Neural cell (in vitro differentiated cells): ENCODE results near the gene MAP2K7. TPM values are rescaled to one million over a fixed set of nuclear protein-coding genes. Genes with fewer than 3 reads are reported as not detected.

Source experiments
- H2AFZ ChIP-seq: fragments of 200-600, 300-800 bp; sonication (generic), shearing (Covaris generic); 2 replicates; pipeline ENCODE4 v1.6.0; 2014; ENCODE audit warnings: low read depth, mild to moderate bottlenecking, antibody characterized with exemption, low read length, moderate library complexity
- H3F3A ChIP-seq: fragments of 200-600 bp; shearing (Covaris generic); 2 replicates; pipeline ENCODE4 v1.6.1; 2016; ENCODE audit warnings: mild to moderate bottlenecking, moderate library complexity, mixed read lengths, antibody characterized with exemption, low read length; ENCODE audit not compliant: insufficient read depth, poor library complexity, severe bottlenecking
- H3K27ac ChIP-seq: fragments of 200-600, 300-800 bp; sonication (generic), shearing (Covaris generic); 2 replicates; pipeline ENCODE4 v1.5.1; 2014; ENCODE audit warnings: mild to moderate bottlenecking, low read length, moderate library complexity
- H3K27me3 ChIP-seq: fragments of 300-800, 200-600 bp; sonication (generic), shearing (Covaris generic); 2 replicates; pipeline ENCODE4 v1.6.0; 2014; ENCODE audit warnings: mild to moderate bottlenecking, low read depth, low read length, moderate library complexity; ENCODE audit not compliant: insufficient read depth
- H3K36me3 ChIP-seq: fragments of 300-800, 200-600 bp; sonication (generic), shearing (Covaris generic); 2 replicates; pipeline ENCODE4 v1.5.1; 2014; ENCODE audit warnings: mild to moderate bottlenecking, antibody characterized with exemption, low read length, moderate library complexity; ENCODE audit not compliant: insufficient read depth
- H3K4me2 ChIP-seq: fragments of 300-800, 200-600 bp; sonication (generic), shearing (Covaris generic); 2 replicates; pipeline ENCODE4 v1.6.0; 2014; ENCODE audit warnings: mild to moderate bottlenecking, low read length
- H3K4me3 ChIP-seq: fragments of 300-800, 200-600 bp; sonication (generic), shearing (Covaris generic); 2 replicates; pipeline ENCODE4 v1.5.1; 2014; ENCODE audit warnings: mild to moderate bottlenecking, low read length, moderate library complexity
- H3K79me2 ChIP-seq: fragments of 200-600 bp; shearing (Covaris generic); replicated peaks from 2 replicates; pipeline ENCODE4 v1.6.0; 2014; ENCODE audit warnings: mild to moderate bottlenecking, low read length, moderate library complexity; ENCODE audit not compliant: insufficient read depth
- H3K9ac ChIP-seq: fragments of 300-800, 200-600 bp; sonication (generic), shearing (Covaris generic); 2 replicates; pipeline ENCODE4 v1.6.1; 2016; ENCODE audit warnings: mild to moderate bottlenecking, low read length, mixed read lengths
- H3K9me2 ChIP-seq: fragments of 200-600 bp; shearing (Covaris generic); 2 replicates; pipeline ENCODE4 v1.6.1; 2016; ENCODE audit warnings: mild to moderate bottlenecking, low read length, mixed read lengths; ENCODE audit not compliant: insufficient read depth
- H3K9me3 ChIP-seq: fragments of 200-600, 300-800 bp; sonication (generic), shearing (Covaris generic); 2 replicates; pipeline ENCODE4 v1.6.1; 2016; ENCODE audit warnings: mild to moderate bottlenecking, mixed run types, low read length, moderate library complexity, mixed read lengths
- H4K20me1 ChIP-seq: fragments of 200-600 bp; shearing (Covaris generic); 2 replicates; pipeline ENCODE4 v1.6.1; 2016; ENCODE audit warnings: mild to moderate bottlenecking, mixed run types; ENCODE audit not compliant: insufficient read depth
- EP300 ChIP-seq: fragments of 450-650 bp; conservative IDR thresholded peaks from 2 replicates; pipeline ENCODE4 v1.6.1; 2014; ENCODE audit warnings: antibody characterized with exemption, mild to moderate bottlenecking, moderate library complexity; ENCODE audit not compliant: poor library complexity, severe bottlenecking
- EZH2 ChIP-seq: fragments of 200-600, 300-800 bp; shearing (Covaris generic), sonication (generic); IDR thresholded peaks from 2 replicates; pipeline ENCODE4 v1.6.1; 2014; ENCODE audit warnings: antibody characterized with exemption, low read length, borderline replicate concordance, mild to moderate bottlenecking; ENCODE audit not compliant: insufficient read depth, poor library complexity, severe bottlenecking
- MXI1 ChIP-seq: fragments of 450-650 bp; conservative IDR thresholded peaks from 2 replicates; pipeline ENCODE4 v1.6.1; 2014; ENCODE audit warnings: antibody characterized with exemption, mild to moderate bottlenecking; ENCODE audit not compliant: poor library complexity, severe bottlenecking
- POLR2AphosphoS5 ChIP-seq: IDR thresholded peaks from 2 replicates; pipeline ENCODE4 v1.6.1; 2012
- RAD21 ChIP-seq: fragments of 450-650 bp; conservative IDR thresholded peaks from 2 replicates; pipeline ENCODE4 v1.6.1; 2014; ENCODE audit warnings: antibody characterized with exemption, mild to moderate bottlenecking, moderate library complexity
- SMC3 ChIP-seq: fragments of 450-650 bp; conservative IDR thresholded peaks from 2 replicates; pipeline ENCODE4 v1.6.1; 2014; ENCODE audit warnings: antibody characterized with exemption, mild to moderate bottlenecking, moderate library complexity; ENCODE audit not compliant: poor library complexity
- TAF1 ChIP-seq: IDR thresholded peaks from 2 replicates; pipeline ENCODE4 v1.6.1; 2012; ENCODE audit warnings: low read depth
- polyA plus RNA-seq: library from polyadenylated mRNA; depleted of rRNA; stranded (reverse); fragments of >200 nt; gene quantifications from 2 replicates; pipeline ENCODE4 v1.2.3, GENCODE V29; 2014
- TF ChIP-seq, protein P1 (sequence below): IDR thresholded peaks from 2 replicates; pipeline ENCODE4 v1.6.1; 2012; ENCODE audit warnings: borderline replicate concordance
- TF ChIP-seq, protein P2 (sequence below): fragments of 450-650 bp; IDR thresholded peaks from 2 replicates; pipeline ENCODE4 v1.5.1; 2014; ENCODE audit warnings: antibody characterized with exemption, mild to moderate bottlenecking, moderate library complexity; ENCODE audit not compliant: poor library complexity, severe bottlenecking

The MAP2K7 gene
- polyA plus RNA-seq, 1 donor from 2014 or later: 9.2 TPM

DNA sequence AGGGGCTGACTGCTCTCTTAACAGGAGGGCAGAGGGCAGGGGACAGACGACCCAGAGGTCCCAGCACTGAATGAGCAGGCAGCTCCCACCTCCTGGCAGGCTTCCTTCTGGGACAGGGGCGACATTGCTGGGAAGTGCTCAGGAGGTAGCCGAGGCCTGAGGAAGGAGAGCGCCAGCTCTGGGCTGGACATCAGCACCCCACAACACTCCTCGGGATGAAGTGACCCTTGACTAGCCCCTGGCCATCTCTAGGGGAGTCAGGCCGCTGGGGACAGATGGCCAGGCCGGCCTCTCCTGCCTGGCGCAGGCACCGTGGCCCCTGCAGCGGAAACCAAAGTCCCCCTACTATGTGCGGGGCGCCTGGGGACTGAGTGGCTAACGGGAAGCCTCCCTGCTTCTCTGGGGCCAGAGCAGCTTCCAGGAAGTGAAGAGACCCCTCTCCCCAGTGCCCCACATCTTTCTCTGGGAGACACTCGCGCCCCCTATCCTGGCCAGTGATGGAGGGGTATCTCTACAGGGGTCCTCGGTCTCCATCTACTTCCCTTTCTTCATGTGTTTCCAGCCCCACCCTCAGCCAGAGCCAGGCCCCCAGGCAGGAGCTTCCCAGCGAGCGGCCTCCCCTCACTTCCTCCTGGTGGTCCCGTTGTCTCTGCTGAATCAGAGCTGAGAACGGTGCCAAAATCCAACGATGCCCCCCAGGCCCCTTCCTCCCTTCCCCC, 39.5 kb upstream of the MAP2K7 start:
- H3F3A ChIP-seq: no peaks in the 10 kb centered on the region
- no peak overlapping the region for H3K9ac ChIP-seq
- H3K9me3 ChIP-seq: no peaks in the 10 kb centered on the region
- H3K36me3 ChIP-seq: no peaks in the 10 kb centered on the region
- TF ChIP-seq, protein P1, sequence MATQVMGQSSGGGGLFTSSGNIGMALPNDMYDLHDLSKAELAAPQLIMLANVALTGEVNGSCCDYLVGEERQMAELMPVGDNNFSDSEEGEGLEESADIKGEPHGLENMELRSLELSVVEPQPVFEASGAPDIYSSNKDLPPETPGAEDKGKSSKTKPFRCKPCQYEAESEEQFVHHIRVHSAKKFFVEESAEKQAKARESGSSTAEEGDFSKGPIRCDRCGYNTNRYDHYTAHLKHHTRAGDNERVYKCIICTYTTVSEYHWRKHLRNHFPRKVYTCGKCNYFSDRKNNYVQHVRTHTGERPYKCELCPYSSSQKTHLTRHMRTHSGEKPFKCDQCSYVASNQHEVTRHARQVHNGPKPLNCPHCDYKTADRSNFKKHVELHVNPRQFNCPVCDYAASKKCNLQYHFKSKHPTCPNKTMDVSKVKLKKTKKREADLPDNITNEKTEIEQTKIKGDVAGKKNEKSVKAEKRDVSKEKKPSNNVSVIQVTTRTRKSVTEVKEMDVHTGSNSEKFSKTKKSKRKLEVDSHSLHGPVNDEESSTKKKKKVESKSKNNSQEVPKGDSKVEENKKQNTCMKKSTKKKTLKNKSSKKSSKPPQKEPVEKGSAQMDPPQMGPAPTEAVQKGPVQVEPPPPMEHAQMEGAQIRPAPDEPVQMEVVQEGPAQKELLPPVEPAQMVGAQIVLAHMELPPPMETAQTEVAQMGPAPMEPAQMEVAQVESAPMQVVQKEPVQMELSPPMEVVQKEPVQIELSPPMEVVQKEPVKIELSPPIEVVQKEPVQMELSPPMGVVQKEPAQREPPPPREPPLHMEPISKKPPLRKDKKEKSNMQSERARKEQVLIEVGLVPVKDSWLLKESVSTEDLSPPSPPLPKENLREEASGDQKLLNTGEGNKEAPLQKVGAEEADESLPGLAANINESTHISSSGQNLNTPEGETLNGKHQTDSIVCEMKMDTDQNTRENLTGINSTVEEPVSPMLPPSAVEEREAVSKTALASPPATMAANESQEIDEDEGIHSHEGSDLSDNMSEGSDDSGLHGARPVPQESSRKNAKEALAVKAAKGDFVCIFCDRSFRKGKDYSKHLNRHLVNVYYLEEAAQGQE: no peak
- TF ChIP-seq EP300 (no peak), MXI1 (no peak), TAF1 (no peak), POLR2AphosphoS5 (no peak), EZH2 (no peak), RAD21 (no peak), SMC3 (no peak)
- TF ChIP-seq, protein P2, sequence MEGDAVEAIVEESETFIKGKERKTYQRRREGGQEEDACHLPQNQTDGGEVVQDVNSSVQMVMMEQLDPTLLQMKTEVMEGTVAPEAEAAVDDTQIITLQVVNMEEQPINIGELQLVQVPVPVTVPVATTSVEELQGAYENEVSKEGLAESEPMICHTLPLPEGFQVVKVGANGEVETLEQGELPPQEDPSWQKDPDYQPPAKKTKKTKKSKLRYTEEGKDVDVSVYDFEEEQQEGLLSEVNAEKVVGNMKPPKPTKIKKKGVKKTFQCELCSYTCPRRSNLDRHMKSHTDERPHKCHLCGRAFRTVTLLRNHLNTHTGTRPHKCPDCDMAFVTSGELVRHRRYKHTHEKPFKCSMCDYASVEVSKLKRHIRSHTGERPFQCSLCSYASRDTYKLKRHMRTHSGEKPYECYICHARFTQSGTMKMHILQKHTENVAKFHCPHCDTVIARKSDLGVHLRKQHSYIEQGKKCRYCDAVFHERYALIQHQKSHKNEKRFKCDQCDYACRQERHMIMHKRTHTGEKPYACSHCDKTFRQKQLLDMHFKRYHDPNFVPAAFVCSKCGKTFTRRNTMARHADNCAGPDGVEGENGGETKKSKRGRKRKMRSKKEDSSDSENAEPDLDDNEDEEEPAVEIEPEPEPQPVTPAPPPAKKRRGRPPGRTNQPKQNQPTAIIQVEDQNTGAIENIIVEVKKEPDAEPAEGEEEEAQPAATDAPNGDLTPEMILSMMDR: no peak
- H3K9me2 ChIP-seq: no peaks in the 10 kb centered on the region
- no peaks in the 10 kb centered on the region for H3K27me3 ChIP-seq
- no peak overlapping the region for H2AFZ ChIP-seq
- H3K79me2 ChIP-seq: no peaks in the 10 kb centered on the region
- no peaks in the 10 kb centered on the region for H4K20me1 ChIP-seq
- no peak overlapping the region for H3K27ac ChIP-seq
- no peak overlapping the region for H3K4me3 ChIP-seq
- no peak overlapping the region for H3K4me2 ChIP-seq

DNA sequence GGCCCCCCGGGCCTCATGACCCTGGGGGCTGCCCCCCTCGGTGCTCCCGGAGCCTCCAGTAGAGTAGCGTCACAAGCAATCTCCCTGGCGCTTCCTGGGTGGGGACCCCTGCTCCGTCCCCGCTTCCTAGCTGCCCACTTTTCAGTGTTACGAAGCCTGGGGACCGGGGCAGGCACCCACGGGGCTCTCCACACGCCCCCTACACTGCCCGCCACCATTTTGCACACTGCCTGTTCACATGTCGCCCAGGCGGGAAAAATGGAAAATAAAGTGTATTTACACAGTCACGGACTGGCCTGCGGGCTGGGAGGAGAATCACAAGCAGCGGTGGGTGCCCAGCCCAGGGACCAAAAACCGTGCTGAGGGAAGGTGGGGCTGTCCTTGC, 39.0 kb upstream of the MAP2K7 start:
- Histone ChIP-seq H3K4me3 (no peak overlapping the region), H3K79me2 (no peaks in the 10 kb centered on the region), H4K20me1 (no peaks in the 10 kb centered on the region), H3F3A (no peaks in the 10 kb centered on the region), H3K4me2 (no peak overlapping the region), H3K27me3 (no peaks in the 10 kb centered on the region), H2AFZ (no peak overlapping the region), H3K9ac (no peak overlapping the region), H3K27ac (no peak overlapping the region), H3K36me3 (no peaks in the 10 kb centered on the region), H3K9me3 (no peaks in the 10 kb centered on the region), H3K9me2 (no peaks in the 10 kb centered on the region)
- TF ChIP-seq POLR2AphosphoS5 (no peak), TAF1 (no peak), RAD21 (no peak), MXI1 (no peak), EZH2 (no peak), EP300 (no peak), SMC3 (no peak)
- TF ChIP-seq, protein P2: no peak
- TF ChIP-seq, protein P1: no peak
